IMR-90 (cell line): ENCODE measurements around the gene DTX3. TPM values are rescaled to one million over a fixed set of nuclear protein-coding genes. Genes with fewer than 3 reads are reported as not detected.

Source experiments
- ATAC-seq: fragments of 200-7000 bp; cut with Tn5 transposase; 2 replicates; pipeline ENCODE4 v1.9.1; 2020; ENCODE audit warnings: low read depth, mild to moderate bottlenecking, moderate library complexity
- BruUV-seq: library from RNA; stranded (reverse); fragments of 400-500 nt; replicated peaks from 2 replicates; lab custom pipeline; 2021; lab: Mats Ljungman, UMichigan
- CTCF ChIA-PET: fragments of 300-600 bp; formaldehyde crosslinking; extraction: SDS; loops from one replicate; lab custom pipeline; 2021; ENCODE audit warnings: antibody characterized with exemption; lab: Yijun Ruan, JAX
- POLR2A ChIA-PET: fragments of 300-600 bp; sonication (Branson Sonifier 250); formaldehyde crosslinking; loops from one replicate; lab custom pipeline; 2022; ENCODE audit warnings: antibody characterized with exemption; ENCODE audit not compliant: unreplicated experiment; lab: Charles Lee
- DNase-seq: peaks from one replicate; pipeline ENCODE4 v3.0.0; 2013
- H2AFZ ChIP-seq: replicated peaks from 2 replicates; pipeline ENCODE3; 2013; ENCODE audit warnings: low read length, mild to moderate bottlenecking; ENCODE audit not compliant: poor library complexity
- H2AK5ac ChIP-seq: 2 replicates; pipeline ENCODE4 v1.6.1; 2013; ENCODE audit warnings: low read depth, low read length, inconsistent platforms
- H2AK9ac ChIP-seq: replicated peaks from 2 replicates; pipeline ENCODE3; 2013; ENCODE audit warnings: mild to moderate bottlenecking, low read depth, low read length, moderate library complexity; ENCODE audit not compliant: poor library complexity
- H2BK120ac ChIP-seq: 2 replicates; pipeline ENCODE4 v1.6.1; 2013; ENCODE audit warnings: low read depth, low read length, inconsistent platforms
- H2BK15ac ChIP-seq: 3 replicates; pipeline ENCODE4 v1.6.1; 2013; ENCODE audit warnings: low read depth, low read length, inconsistent platforms
- H2BK20ac ChIP-seq: 2 replicates; pipeline ENCODE4 v1.6.1; 2013; ENCODE audit warnings: low read depth, mild to moderate bottlenecking, inconsistent platforms, low read length, moderate library complexity
- H2BK5ac ChIP-seq: 2 replicates; pipeline ENCODE4 v1.6.1; 2013; ENCODE audit warnings: mild to moderate bottlenecking, low read depth, low read length, inconsistent platforms; ENCODE audit not compliant: poor library complexity, severe bottlenecking
- H3K14ac ChIP-seq: replicated peaks from 2 replicates; pipeline ENCODE4 v1.6.1; 2013; ENCODE audit warnings: low read depth, low read length, inconsistent platforms
- H3K18ac ChIP-seq: 2 replicates; pipeline ENCODE4 v1.6.1; 2013; ENCODE audit warnings: low read depth, low read length, control low read depth
- H3K23ac ChIP-seq: 2 replicates; pipeline ENCODE4 v1.6.1; 2013; ENCODE audit warnings: low read depth, low read length, inconsistent platforms
- H3K27ac ChIP-seq: 2 replicates; pipeline ENCODE4 v1.5.1; 2013; ENCODE audit warnings: mild to moderate bottlenecking, control low read depth, low read length; ENCODE audit not compliant: insufficient read depth
- H3K27me3 ChIP-seq: 2 replicates; pipeline ENCODE4 v1.6.1; 2013; ENCODE audit warnings: low read length; ENCODE audit not compliant: control insufficient read depth, insufficient read depth
- H3K36me3 ChIP-seq: 2 replicates; pipeline ENCODE4 v1.6.1; 2013; ENCODE audit warnings: low read length, mixed read lengths; ENCODE audit not compliant: control insufficient read depth, insufficient read depth
- H3K4ac ChIP-seq: 2 replicates; pipeline ENCODE4 v1.6.1; 2013; ENCODE audit warnings: low read depth, low read length, inconsistent platforms
- H3K4me1 ChIP-seq: 2 replicates; pipeline ENCODE4 v1.6.1; 2013; ENCODE audit warnings: low read length, mixed read lengths; ENCODE audit not compliant: control insufficient read depth, insufficient read depth
- H3K4me2 ChIP-seq: 2 replicates; pipeline ENCODE4 v1.6.1; 2013; ENCODE audit warnings: low read depth, mild to moderate bottlenecking, control low read depth, low read length, moderate library complexity
- H3K4me3 ChIP-seq: 2 replicates; pipeline ENCODE4 v1.5.1; 2013; ENCODE audit warnings: low read depth, mild to moderate bottlenecking, control low read depth, low read length, moderate library complexity; ENCODE audit not compliant: insufficient read depth
- H3K56ac ChIP-seq: 2 replicates; pipeline ENCODE4 v1.6.1; 2013; ENCODE audit warnings: low read length, inconsistent platforms; ENCODE audit not compliant: insufficient read depth; ENCODE audit errors: extremely low read depth
- H3K79me1 ChIP-seq, 2 experiments: 2 replicates each; pipeline ENCODE4 v1.6.1; 2013; ENCODE audit warnings: low read length in 2 of 2, inconsistent platforms in 1 of 2, low read depth in 1 of 2
- H3K9ac ChIP-seq: 2 replicates; pipeline ENCODE4 v1.6.1; 2013; ENCODE audit warnings: low read depth, low read length, control low read depth
- H3K9me1 ChIP-seq: 2 replicates; pipeline ENCODE4 v1.6.1; 2013; ENCODE audit warnings: low read length, inconsistent platforms; ENCODE audit not compliant: insufficient read depth
- H3K9me3 ChIP-seq: 2 replicates; pipeline ENCODE4 v1.6.1; 2013; ENCODE audit warnings: low read length; ENCODE audit not compliant: control insufficient read depth, insufficient read depth
- H4K20me1 ChIP-seq: 2 replicates; pipeline ENCODE4 v1.6.1; 2013; ENCODE audit warnings: low read length, inconsistent platforms; ENCODE audit not compliant: insufficient read depth
- H4K5ac ChIP-seq: 2 replicates; pipeline ENCODE4 v1.6.1; 2013; ENCODE audit warnings: mild to moderate bottlenecking, low read depth, low read length, control low read depth
- H4K8ac ChIP-seq, 2 experiments: 2 replicates each; pipeline ENCODE4 v1.6.1; 2013; ENCODE audit warnings: low read depth in 2 of 2, low read length in 2 of 2, control low read depth in 1 of 2, inconsistent platforms in 1 of 2
- H4K91ac ChIP-seq: 2 replicates; pipeline ENCODE4 v1.6.1; 2013; ENCODE audit warnings: low read depth, low read length, inconsistent platforms; ENCODE audit not compliant: insufficient read depth
- BHLHE40 ChIP-seq: fragments of 150-350 bp; IDR thresholded peaks from 2 replicates; pipeline ENCODE4 v1.6.1; 2016; ENCODE audit warnings: mild to moderate bottlenecking, low read depth, low read length
- MXI1 ChIP-seq: IDR thresholded peaks from 2 replicates; pipeline ENCODE4 v1.6.1; 2012; ENCODE audit warnings: low read depth, mild to moderate bottlenecking, low read length, moderate library complexity, borderline replicate concordance
- whole genome bisulfite sequencing, 2 experiments: methylation state at CpG; one replicate each; pipeline versions ENCODE4 v1.1.5 to v1.1.7; 2013; ENCODE audit warnings: missing lambda C conversion rate in 2 of 2; ENCODE audit not compliant: insufficient read length in 1 of 2; ENCODE audit errors: extremely low coverage in 2 of 2; 5-methylcytosine and 5-hydroxymethylcytosine counted together
- dilution Hi-C: fragments of 300-500 bp; cut with HindIII; formaldehyde crosslinking; loops from one replicate; pipeline ENCODE4 v1.14.3; 2018; ENCODE audit warnings: low sequenced_read_pairs; ENCODE audit not compliant: unreplicated experiment
- in situ Hi-C: fragments of 300-500 bp; cut with MboI; formaldehyde crosslinking; loops from 3 replicates; pipeline ENCODE4 v1.14.3; 2019; ENCODE audit warnings: low sequenced_read_pairs, inconsistent platforms, mixed read lengths
- intact Hi-C: fragments of 100-400 bp; cut with micrococcal nuclease; formaldehyde crosslinking; loops from 2 replicates; pipeline ENCODE4 v1.10.0; 2022
- polyA plus RNA-seq, 3 experiments: library from polyadenylated mRNA; depleted of rRNA; stranded (reverse); fragments of >200 nt; gene quantifications; 2 replicates each; pipeline ENCODE4 v1.2.3, GENCODE V29; 2012; ENCODE audit warnings: low replicate concordance in 1 of 3
- total RNA-seq: library from RNA; depleted of rRNA; stranded (reverse); fragments of >200 nt; gene quantifications from 2 replicates; pipeline ENCODE4 v1.2.3, GENCODE V29; 2012
- TF ChIP-seq, protein P1 (sequence below): fragments of 150-350 bp; IDR thresholded peaks from 2 replicates; pipeline ENCODE4 v1.6.1; 2016; ENCODE audit warnings: low read depth, mild to moderate bottlenecking, low read length, moderate library complexity, borderline replicate concordance

DTX3 gene
- total and polyA plus RNA-seq, 2 of the 4 experiments (the other 2 are of a cell fraction): 2.9 to 14.6 TPM

DNA sequence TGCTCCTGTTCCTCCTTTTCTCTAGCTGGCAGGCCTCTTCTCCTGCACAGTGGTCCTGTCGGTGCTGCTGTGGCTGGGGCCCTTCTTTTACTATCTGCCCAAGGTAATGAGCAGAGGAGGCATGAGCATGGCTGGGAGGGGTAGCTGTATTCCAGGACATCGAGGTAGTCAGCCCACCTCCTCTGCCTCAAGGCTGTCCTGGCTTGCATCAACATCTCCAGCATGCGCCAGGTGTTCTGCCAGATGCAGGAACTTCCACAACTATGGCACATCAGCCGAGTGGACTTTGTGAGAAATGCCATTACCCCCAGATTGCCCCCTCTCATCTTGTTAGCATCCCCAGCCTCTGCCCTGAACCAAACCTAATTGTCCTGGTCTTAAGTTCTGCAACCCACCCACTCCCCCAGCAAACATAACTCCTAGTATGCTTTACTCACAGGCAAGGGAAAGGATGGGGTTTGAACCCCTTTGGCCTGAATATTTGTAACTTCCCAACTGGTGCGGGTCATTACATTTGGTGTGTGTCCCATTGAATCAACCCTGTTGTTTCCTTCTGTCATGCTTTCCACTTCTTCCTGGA lies 19.3 kb downstream of the DTX3 start:
- H3K18ac ChIP-seq: no peak overlapping the region
- H4K5ac ChIP-seq: no peak overlapping the region
- H2AK9ac ChIP-seq: no peak overlapping the region
- H3K9ac ChIP-seq: no peak overlapping the region
- H3K14ac ChIP-seq: no peak overlapping the region
- ChIA-PET POLR2A (no interaction called here), CTCF (interaction anchor here (0.5 to 0.6 kb wide), 2 partner anchors 11 to 983 kb away, joined by 4 read pairs; no protein-coding TSS in a partner anchor)
- H3K4ac ChIP-seq: no peak overlapping the region
- intact Hi-C loops (loop anchor here (5.0 kb wide), 1 partner anchor 162 kb away; no protein-coding TSS in a partner anchor), in situ Hi-C loops (loop anchor here (5.0 kb wide), 1 partner anchor 42 kb away; no protein-coding TSS in a partner anchor), dilution Hi-C loops (no loop called here)
- peaks cover 3% of the 10 kb centered on the region; the same call in 1 of the 2 replicates for H3K36me3 ChIP-seq
- no peak for DNase-seq
- H2BK5ac ChIP-seq: no peak overlapping the region
- H2BK120ac ChIP-seq: no peak overlapping the region
- ATAC-seq: no peak
- no TSS peak for BruUV-seq
- no peaks in the 10 kb centered on the region for H3K79me1 ChIP-seq
- no peak overlapping the region for H2AK5ac ChIP-seq
- no peak overlapping the region for H2BK20ac ChIP-seq
- H2AFZ ChIP-seq: no peak overlapping the region
- H3K4me2 ChIP-seq: no peak overlapping the region
- no peak overlapping the region for H2BK15ac ChIP-seq
- no peak overlapping the region for H3K23ac ChIP-seq
- WGBS, 2 experiments: 90% methylated on average over 2 of the region's 5 CpGs; no CpG with 5 or more reads in 1 of the 2 experiments
- TF ChIP-seq MXI1 (no peak), BHLHE40 (no peak)
- TF ChIP-seq, protein P1, sequence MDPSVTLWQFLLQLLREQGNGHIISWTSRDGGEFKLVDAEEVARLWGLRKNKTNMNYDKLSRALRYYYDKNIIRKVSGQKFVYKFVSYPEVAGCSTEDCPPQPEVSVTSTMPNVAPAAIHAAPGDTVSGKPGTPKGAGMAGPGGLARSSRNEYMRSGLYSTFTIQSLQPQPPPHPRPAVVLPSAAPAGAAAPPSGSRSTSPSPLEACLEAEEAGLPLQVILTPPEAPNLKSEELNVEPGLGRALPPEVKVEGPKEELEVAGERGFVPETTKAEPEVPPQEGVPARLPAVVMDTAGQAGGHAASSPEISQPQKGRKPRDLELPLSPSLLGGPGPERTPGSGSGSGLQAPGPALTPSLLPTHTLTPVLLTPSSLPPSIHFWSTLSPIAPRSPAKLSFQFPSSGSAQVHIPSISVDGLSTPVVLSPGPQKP: no peak
- no peak overlapping the region for H3K56ac ChIP-seq
- peaks cover 76% of the 10 kb centered on the region for H3K27me3 ChIP-seq
- no peak overlapping the region for H4K91ac ChIP-seq
- no peak overlapping the region for H4K8ac ChIP-seq
- peaks cover 4% of the 10 kb centered on the region; the same call in 1 of the 2 replicates for H4K20me1 ChIP-seq
- no peak overlapping the region for H3K4me3 ChIP-seq
- H3K9me3 ChIP-seq: no peaks in the 10 kb centered on the region
- no peaks in the 10 kb centered on the region; the same call in 1 of the 2 replicates for H3K4me1 ChIP-seq
- no peak overlapping the region for H3K27ac ChIP-seq
- H3K9me1 ChIP-seq: peaks cover 4% of the 10 kb centered on the region; the same call in 1 of the 2 replicates
